SK-N-SH (cell line): ENCODE measurements around the gene SIPA1. TPM values are rescaled to one million over a fixed set of nuclear protein-coding genes. Genes with fewer than 3 reads are reported as not detected.

Source experiments
- CTCF ChIA-PET: fragments of 300-600, 350-600 bp; formaldehyde crosslinking; extraction: SDS; loops from one replicate; lab custom pipeline; 2021; lab: Yijun Ruan, JAX
- POLR2A ChIA-PET: fragments of 350-600 bp; sonication (Branson Sonifier 250); formaldehyde crosslinking; extraction: SDS; loops from one replicate; lab custom pipeline; 2020; ENCODE audit warnings: antibody characterized with exemption, inconsistent platforms; lab: Yijun Ruan, JAX
- DNase-seq: peaks from one replicate; pipeline ENCODE4 v3.0.0; 2012
- H2AFZ ChIP-seq: fragments of 200-600 bp; sonication (generic); 2 replicates; pipeline ENCODE4 v1.8.1; 2016; ENCODE audit warnings: antibody characterized with exemption, mild to moderate bottlenecking, low read depth
- H3F3A ChIP-seq: fragments of 200-600 bp; sonication (generic); replicated peaks from 2 replicates; pipeline ENCODE3; 2016; ENCODE audit warnings: antibody characterized with exemption, mild to moderate bottlenecking; ENCODE audit not compliant: insufficient read depth
- H3K27ac ChIP-seq, 2 experiments: fragments of 200-500 bp in 1 of 2; fragments of 200-600 bp in 1 of 2; sonication (Bioruptor generic) in 1 of 2; sonication (generic), shearing (Covaris generic) in 1 of 2; 2 replicates each; pipeline versions ENCODE4 v1.5.1 to v1.6.1; 2014 to 2016; ENCODE audit warnings: low read depth in 2 of 2, inconsistent platforms in 1 of 2, low read length in 1 of 2, mild to moderate bottlenecking in 1 of 2, mixed read lengths in 1 of 2
- H3K27me3 ChIP-seq: fragments of 200-600 bp; sonication (generic), shearing (Covaris generic); 2 replicates; pipeline ENCODE4 v1.6.1; 2016; ENCODE audit warnings: mixed run types; ENCODE audit not compliant: insufficient read depth
- H3K36me3 ChIP-seq, 2 experiments: fragments of 200-500 bp in 1 of 2; fragments of 200-600 bp in 1 of 2; sonication (Bioruptor generic) in 1 of 2; sonication (generic) in 1 of 2; replicated peaks in 1 of 2; 2 replicates each; pipeline versions ENCODE3 to v1.5.1; 2014 to 2016; ENCODE audit warnings: low read length in 1 of 2, mild to moderate bottlenecking in 1 of 2; ENCODE audit not compliant: insufficient read depth in 2 of 2, control insufficient read depth in 1 of 2
- H3K4me1 ChIP-seq, 2 experiments: fragments of 200-500 bp in 1 of 2; fragments of 200-600 bp in 1 of 2; sonication (Bioruptor generic) in 1 of 2; sonication (generic), shearing (Covaris generic) in 1 of 2; 2 replicates each; pipeline versions ENCODE4 v1.5.1 to v1.6.1; 2014 to 2016; ENCODE audit warnings: low read depth in 1 of 2, low read length in 1 of 2, mixed run types in 1 of 2; ENCODE audit not compliant: insufficient read depth in 2 of 2, control insufficient read depth in 1 of 2
- H3K4me2 ChIP-seq: fragments of 200-600 bp; sonication (generic), shearing (Covaris generic); 2 replicates; pipeline ENCODE4 v1.6.1; 2017; ENCODE audit warnings: mixed run types
- H3K4me3 ChIP-seq, 2 experiments: fragments of 200-500 bp in 1 of 2; fragments of 200-600 bp in 1 of 2; sonication (Bioruptor generic) in 1 of 2; sonication (generic), shearing (Covaris generic) in 1 of 2; 2 replicates each; pipeline versions ENCODE4 v1.5.1 to v1.8.1; 2014 to 2016; ENCODE audit warnings: low read depth in 2 of 2, inconsistent platforms in 1 of 2, low read length in 1 of 2, mild to moderate bottlenecking in 1 of 2, mixed read lengths in 1 of 2, moderate library complexity in 1 of 2
- H3K79me2 ChIP-seq: fragments of 200-600 bp; sonication (generic); 2 replicates; pipeline ENCODE4 v1.8.1; 2017; ENCODE audit warnings: mild to moderate bottlenecking; ENCODE audit not compliant: insufficient read depth
- H3K9ac ChIP-seq: fragments of 200-600 bp; sonication (generic); 2 replicates; pipeline ENCODE4 v1.6.1; 2017; ENCODE audit warnings: mixed run types
- H3K9me2 ChIP-seq: fragments of 200-600 bp; sonication (generic); 2 replicates; pipeline ENCODE4 v1.6.1; 2017; ENCODE audit warnings: mixed run types
- H3K9me3 ChIP-seq: fragments of 200-600 bp; sonication (generic); 2 replicates; pipeline ENCODE4 v1.6.1; 2017; ENCODE audit warnings: mixed run types, mild to moderate bottlenecking, moderate library complexity
- H4K20me1 ChIP-seq: fragments of 200-600 bp; sonication (generic); 2 replicates; pipeline ENCODE4 v1.6.1; 2017; ENCODE audit warnings: mild to moderate bottlenecking, mixed run types; ENCODE audit not compliant: insufficient read depth
- EP300 ChIP-seq, 2 experiments: IDR thresholded peaks; 2 replicates each; pipeline versions ENCODE4 v1.4.0 to v1.6.1; 2012; ENCODE audit warnings: borderline replicate concordance in 1 of 2, low read depth in 1 of 2, low read length in 1 of 2
- FOSL2 ChIP-seq: IDR thresholded peaks from 2 replicates; pipeline ENCODE4 v1.4.0; 2012; ENCODE audit warnings: low read depth, mild to moderate bottlenecking, moderate library complexity, borderline replicate concordance
- FOXJ3 ChIP-seq: sonication (generic); formaldehyde crosslinking; IDR thresholded peaks from 2 replicates; pipeline ENCODE4 v1.5.1; 2020; ENCODE audit warnings: mild to moderate bottlenecking, missing genetic modification reagents
- FOXM1 ChIP-seq: IDR thresholded peaks from 2 replicates; pipeline ENCODE4 v1.4.0; 2012; ENCODE audit warnings: low read depth, mild to moderate bottlenecking
- IRF3 ChIP-seq: fragments of 150-350 bp; IDR thresholded peaks from 2 replicates; pipeline ENCODE4 v1.6.1; 2016; ENCODE audit warnings: mild to moderate bottlenecking, low read depth, low read length
- JUND ChIP-seq: IDR thresholded peaks from 2 replicates; pipeline ENCODE4 v1.4.0; 2012
- NFIC ChIP-seq: IDR thresholded peaks from 2 replicates; pipeline ENCODE4 v1.4.0; 2012; ENCODE audit warnings: borderline replicate concordance
- NRF1 ChIP-seq: IDR thresholded peaks from 2 replicates; pipeline ENCODE4 v1.6.1; 2012; ENCODE audit warnings: low read depth, mild to moderate bottlenecking, low read length
- PBX3 ChIP-seq: IDR thresholded peaks from 2 replicates; pipeline ENCODE4; 2012
- RFX5 ChIP-seq: IDR thresholded peaks from 2 replicates; pipeline ENCODE4 v1.6.1; 2012; ENCODE audit warnings: mild to moderate bottlenecking, improper control_type of control experiment, low read length
- RXRA ChIP-seq: IDR thresholded peaks from 2 replicates; pipeline ENCODE4 v1.4.0; 2012; ENCODE audit warnings: low read depth, mild to moderate bottlenecking, borderline replicate concordance
- SMC3 ChIP-seq: IDR thresholded peaks from 2 replicates; pipeline ENCODE4 v1.6.1; 2012; ENCODE audit warnings: low read depth, low read length, improper control_type of control experiment
- TCF12 ChIP-seq: IDR thresholded peaks from 2 replicates; pipeline ENCODE4 v1.4.0; 2012
- YY1 ChIP-seq: IDR thresholded peaks from 2 replicates; pipeline ENCODE4 v1.4.0; 2012; ENCODE audit warnings: low read depth, mild to moderate bottlenecking
- WGBS: methylation state at CpG from one replicate; pipeline ENCODE4 v1.1.6; 2017; ENCODE audit warnings: low lambda C conversion rate; 5-methylcytosine and 5-hydroxymethylcytosine counted together
- polyA plus RNA-seq, 3 experiments: library from polyadenylated mRNA; depleted of rRNA; stranded (reverse); fragments of >200 nt; gene quantifications; 2 replicates each; pipeline ENCODE4 v1.2.3, GENCODE V29; 2012

Gene SIPA1
- polyA plus RNA-seq, 1 of the 3 experiments (the other 2 are of a cell fraction), result 18.7 TPM

- Histone ChIP-seq H3K27ac (no peak overlapping the region), H3K36me3 (no peaks in the 10 kb centered on the region), H3K79me2 (no peaks in the 10 kb centered on the region), H3K4me2 (no peak overlapping the region), H3K9me2 (no peaks in the 10 kb centered on the region), H3K4me3 (no peak overlapping the region)
- WGBS, result 60% methylated on average over 5 of the region's 5 CpGs
- CTCF ChIA-PET, result interaction anchor here (1.0 to 4.3 kb wide), 3 partner anchors 9 to 48 kb away, joined by 3 to 25 read pairs (median 23); partner anchors contain the start of gene KAT5
- no peak for TF ChIP-seq PBX3
- TF ChIP-seq, all 33 proteins: peak for 0
- H3K27me3 ChIP-seq, result peaks cover 25% of the 10 kb centered on the region; the same call in 1 of the 2 replicates
- no peaks in the 10 kb centered on the region for H3K9me3 ChIP-seq
- H3K4me1 ChIP-seq, result no peaks in the 10 kb centered on the region
- H3K9ac ChIP-seq, result no peak overlapping the region
- DNase-seq, result no peak
- POLR2A ChIA-PET, result no interaction called here
- no peak overlapping the region for H2AFZ ChIP-seq
- no peaks in the 10 kb centered on the region for H4K20me1 ChIP-seq
- no peaks in the 10 kb centered on the region for H3F3A ChIP-seq
These were observed 59.1 kb downstream of the SIPA1 start for GRCh38 chr11:65696802-65697552.

- no peaks in the 10 kb centered on the region for H3K36me3 ChIP-seq
- 65% methylated on average over 8 of the region's 8 CpGs for WGBS
- H4K20me1 ChIP-seq, result no peaks in the 10 kb centered on the region
- no peak overlapping the region for H3K4me2 ChIP-seq
- CTCF ChIA-PET, result interaction anchor here (0.7 kb wide), 1 partner anchor 139 kb away, joined by 3 read pairs; no protein-coding TSS in a partner anchor
- H3K79me2 ChIP-seq, result no peaks in the 10 kb centered on the region
- no peak for TF ChIP-seq RFX5
- no peak for TF ChIP-seq NFIC
- no peak for TF ChIP-seq YY1
- TF ChIP-seq IRF3, result no peak
- TF ChIP-seq, all 33 proteins: peak for 0
- no peak for DNase-seq
- H2AFZ ChIP-seq, result no peak overlapping the region
- no peaks in the 10 kb centered on the region for H3F3A ChIP-seq
- H3K27ac ChIP-seq, result no peak overlapping the region
- H3K4me1 ChIP-seq, result no peaks in the 10 kb centered on the region
- H3K27me3 ChIP-seq, result peaks cover 25% of the 10 kb centered on the region; the same call in 1 of the 2 replicates
- no peaks in the 10 kb centered on the region for H3K9me3 ChIP-seq
- H3K4me3 ChIP-seq, result no peak overlapping the region
- no peak overlapping the region for H3K9ac ChIP-seq
- POLR2A ChIA-PET, result interaction anchor here (0.7 kb wide), 1 partner anchor 45 kb away, joined by 3 read pairs; no protein-coding TSS in a partner anchor
- no peaks in the 10 kb centered on the region for H3K9me2 ChIP-seq
These were observed 60.3 kb downstream of the SIPA1 start for GRCh38 chr11:65698205-65698604.

- ChIA-PET POLR2A (no interaction called here), CTCF (no interaction called here)
- Histone ChIP-seq H2AFZ (no peak overlapping the region), H3K9ac (no peak overlapping the region), H3K79me2 (no peaks in the 10 kb centered on the region), H3K9me3 (no peaks in the 10 kb centered on the region), H3K9me2 (no peaks in the 10 kb centered on the region), H4K20me1 (no peaks in the 10 kb centered on the region), H3K36me3 (no peaks in the 10 kb centered on the region), H3K27ac (no peak overlapping the region), H3K4me3 (no peak overlapping the region), H3F3A (no peaks in the 10 kb centered on the region), H3K27me3 (peaks cover 25% of the 10 kb centered on the region; the same call in 1 of the 2 replicates), H3K4me2 (no peak overlapping the region), H3K4me1 (no peaks in the 10 kb centered on the region)
- WGBS, result 23% methylated on average over 6 of the region's 7 CpGs
- no peak for DNase-seq
- TF ChIP-seq EP300 (IDR thresholded peaks at IDR 0.05; ENCODE audit: borderline replicate concordance in 1 of 2, low read depth in 1 of 2, low read length in 1 of 2) (no peak), TCF12 (no peak), JUND (no peak), NRF1 (no peak), NFIC (no peak), FOXJ3 (CRISPR knock-in tag) (no peak), FOXM1 (no peak), RXRA (no peak), SMC3 (no peak), FOSL2 (no peak)
These were observed 61.4 kb downstream of the SIPA1 start for GRCh38 chr11:65699306-65699705.
